WTC11 (cell line): ENCODE results near the gene CCNQ. TPM values are rescaled to one million over a fixed set of nuclear protein-coding genes. Genes with fewer than 3 reads are reported as not detected.

Source experiments
- ATAC-seq: fragments of 200-7000 bp; cut with Tn5 transposase; 2 replicates; pipeline ENCODE4 v1.10.0; 2021; ENCODE audit warnings: mild to moderate bottlenecking, moderate library complexity
- CTCF ChIA-PET: fragments of 300-600 bp; sonication (Branson Sonifier 250); formaldehyde crosslinking; loops from one replicate; lab custom pipeline; 2021; ENCODE audit warnings: antibody characterized with exemption; lab: Charles Lee
- POLR2A ChIA-PET: fragments of 350-600 bp; sonication (Branson Sonifier 250); formaldehyde crosslinking; loops from one replicate; lab custom pipeline; 2021; ENCODE audit warnings: antibody characterized with exemption; lab: Charles Lee
- DNase-seq: peaks from one replicate; pipeline ENCODE4 v3.0.0; 2021; ENCODE audit warnings: low spot score
- H3K27ac Mint-ChIP-seq: 2 replicates; pipeline ENCODE4 v1.8.0; 2021; ENCODE audit warnings: mixed read lengths
- H3K27me3 Mint-ChIP-seq: 2 replicates; pipeline ENCODE4 v1.8.0; 2021; ENCODE audit warnings: low read depth, mild to moderate bottlenecking, moderate library complexity, mixed read lengths
- H3K36me3 Mint-ChIP-seq: 2 replicates; pipeline ENCODE4 v1.8.0; 2021; ENCODE audit warnings: mixed read lengths
- H3K4me1 Mint-ChIP-seq: 2 replicates; pipeline ENCODE4 v1.8.0; 2022; ENCODE audit warnings: mixed read lengths
- H3K4me3 Mint-ChIP-seq: 2 replicates; pipeline ENCODE4 v1.8.0; 2021; ENCODE audit warnings: mild to moderate bottlenecking, moderate library complexity, mixed read lengths
- H3K9me3 Mint-ChIP-seq: 2 replicates; pipeline ENCODE4 v1.8.0; 2021; ENCODE audit warnings: mixed read lengths
- ELF4 ChIP-seq: sonication (generic); formaldehyde crosslinking; IDR thresholded peaks from 2 replicates; pipeline ENCODE4 v1.8.1; 2022; ENCODE audit warnings: low read depth, mild to moderate bottlenecking, moderate library complexity, missing genetic modification reagents
- FOXJ3 ChIP-seq: sonication (generic); formaldehyde crosslinking; IDR thresholded peaks from 2 replicates; pipeline ENCODE4 v1.9.0; 2021; ENCODE audit warnings: missing genetic modification reagents, mild to moderate bottlenecking, borderline replicate concordance
- GABPB1 ChIP-seq: sonication (generic); formaldehyde crosslinking; IDR thresholded peaks from 2 replicates; pipeline ENCODE4 v1.8.1; 2023; ENCODE audit warnings: mild to moderate bottlenecking, missing genetic modification reagents
- HMGA2 ChIP-seq: fragments of 250-450 bp; sonication (Bioruptor Pico); IDR thresholded peaks from 2 replicates; pipeline ENCODE4 v1.4.0; 2021; ENCODE audit warnings: mild to moderate bottlenecking, moderate library complexity
- IRF2 ChIP-seq: sonication (generic); formaldehyde crosslinking; IDR thresholded peaks from 2 replicates; pipeline ENCODE4 v1.8.0; 2022; ENCODE audit warnings: low read depth, missing genetic modification reagents, borderline replicate concordance
- NFYB ChIP-seq: sonication (generic); formaldehyde crosslinking; conservative IDR thresholded peaks from 2 replicates; pipeline ENCODE4 v1.8.0; 2022; ENCODE audit warnings: low read depth, missing genetic modification reagents
- ZNF121 ChIP-seq: sonication (generic); formaldehyde crosslinking; IDR thresholded peaks from 2 replicates; pipeline ENCODE4 v1.8.0; 2023; ENCODE audit warnings: missing genetic modification reagents
- ZNF232 ChIP-seq: sonication (generic); formaldehyde crosslinking; IDR thresholded peaks from 2 replicates; pipeline ENCODE4 v1.8.0; 2022; ENCODE audit warnings: mild to moderate bottlenecking, missing genetic modification reagents
- ZNF423 ChIP-seq: fragments of 250-450 bp; sonication (Bioruptor Pico); IDR thresholded peaks from 2 replicates; pipeline ENCODE4 v2.1.2; 2022; ENCODE audit warnings: mild to moderate bottlenecking, moderate library complexity
- ZNF671 ChIP-seq: fragments of 250-450 bp; sonication (Bioruptor Pico); IDR thresholded peaks from 2 replicates; pipeline ENCODE4 v1.8.0; 2021; ENCODE audit warnings: mild to moderate bottlenecking
- total RNA-seq: library from RNA; stranded (reverse); gene quantifications from 3 replicates; pipeline ENCODE4 v1.2.3, GENCODE V29; 2021
- TF ChIP-seq, protein P1 (sequence below): sonication (generic); formaldehyde crosslinking; IDR thresholded peaks from 2 replicates; pipeline ENCODE4 v1.8.1; 2023; ENCODE audit warnings: mild to moderate bottlenecking, missing genetic modification reagents, moderate library complexity
- TF ChIP-seq, protein P2 (sequence below): sonication (generic); formaldehyde crosslinking; IDR thresholded peaks from 2 replicates; pipeline ENCODE4 v1.8.1; 2023; ENCODE audit warnings: mild to moderate bottlenecking, missing genetic modification reagents
- TF ChIP-seq, protein P3 (sequence below): sonication (generic); formaldehyde crosslinking; IDR thresholded peaks from 2 replicates; pipeline ENCODE4 v1.8.1; 2023; ENCODE audit warnings: mild to moderate bottlenecking, missing genetic modification reagents, moderate library complexity
- TF ChIP-seq, protein P4 (sequence below): sonication (generic); formaldehyde crosslinking; IDR thresholded peaks from 2 replicates; pipeline ENCODE4 v1.8.1; 2023; ENCODE audit warnings: mild to moderate bottlenecking, missing genetic modification reagents
- TF ChIP-seq, protein P5 (sequence below): fragments of 200-600 bp; IDR thresholded peaks from 2 replicates; pipeline ENCODE4 v1.8.0; 2022; ENCODE audit warnings: antibody characterized with exemption
- TF ChIP-seq, protein P6 (sequence below): sonication (generic); formaldehyde crosslinking; IDR thresholded peaks from 2 replicates; pipeline ENCODE4 v1.8.0; 2022; ENCODE audit warnings: mild to moderate bottlenecking, missing genetic modification reagents

CCNQ gene
- total RNA-seq, 1 experiment from 2014 or later: 17.4 TPM

DNA sequence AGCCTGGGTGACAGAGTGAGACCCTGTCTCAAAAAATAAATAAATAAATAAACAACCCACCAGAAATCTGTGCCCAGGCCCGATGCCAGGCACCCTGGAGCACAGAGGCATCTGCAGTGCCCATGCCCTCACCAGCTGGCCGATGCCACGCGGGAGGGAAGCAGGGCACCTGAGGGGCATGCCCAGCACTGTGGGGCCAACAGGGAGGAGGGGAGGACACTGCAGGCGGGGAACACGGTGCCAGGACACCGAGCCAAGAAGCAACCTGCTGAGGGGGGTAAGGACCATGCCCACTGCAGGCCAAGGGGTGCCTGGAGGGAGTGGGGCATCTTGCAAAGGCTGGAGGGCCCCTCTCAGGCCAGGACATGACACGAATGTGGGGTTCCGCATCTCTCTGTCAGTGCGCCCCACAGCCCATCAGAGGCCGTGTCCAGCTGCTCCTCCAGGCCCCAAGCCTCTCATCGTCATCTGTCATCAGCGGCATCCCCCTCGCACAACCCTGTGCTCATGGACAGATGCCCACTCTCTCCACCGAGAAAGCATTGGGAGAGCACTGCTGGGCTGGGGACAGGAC, 34.8 kb upstream of the CCNQ start:
- ATAC-seq (no peak), DNase-seq (no peak)
- H3K27me3 Mint-ChIP-seq: no peaks in the 10 kb centered on the region; the same call in 1 of the 2 replicates
- no peaks in the 10 kb centered on the region for H3K4me1 Mint-ChIP-seq
- ChIA-PET POLR2A (no interaction called here), CTCF (no interaction called here)
- no peak overlapping the region for H3K4me3 Mint-ChIP-seq
- TF ChIP-seq, protein P1, sequence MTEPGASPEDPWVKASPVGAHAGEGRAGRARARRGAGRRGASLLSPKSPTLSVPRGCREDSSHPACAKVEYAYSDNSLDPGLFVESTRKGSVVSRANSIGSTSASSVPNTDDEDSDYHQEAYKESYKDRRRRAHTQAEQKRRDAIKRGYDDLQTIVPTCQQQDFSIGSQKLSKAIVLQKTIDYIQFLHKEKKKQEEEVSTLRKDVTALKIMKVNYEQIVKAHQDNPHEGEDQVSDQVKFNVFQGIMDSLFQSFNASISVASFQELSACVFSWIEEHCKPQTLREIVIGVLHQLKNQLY (CRISPR knock-in tag): no peak
- TF ChIP-seq NFYB (no peak), FOXJ3 (CRISPR knock-in tag) (no peak), ZNF671 (CRISPR knock-in tag) (no peak), ZNF232 (CRISPR knock-in tag) (no peak), GABPB1 (CRISPR knock-in tag) (no peak), ELF4 (CRISPR knock-in tag) (no peak), HMGA2 (no peak)
- TF ChIP-seq, protein P2, sequence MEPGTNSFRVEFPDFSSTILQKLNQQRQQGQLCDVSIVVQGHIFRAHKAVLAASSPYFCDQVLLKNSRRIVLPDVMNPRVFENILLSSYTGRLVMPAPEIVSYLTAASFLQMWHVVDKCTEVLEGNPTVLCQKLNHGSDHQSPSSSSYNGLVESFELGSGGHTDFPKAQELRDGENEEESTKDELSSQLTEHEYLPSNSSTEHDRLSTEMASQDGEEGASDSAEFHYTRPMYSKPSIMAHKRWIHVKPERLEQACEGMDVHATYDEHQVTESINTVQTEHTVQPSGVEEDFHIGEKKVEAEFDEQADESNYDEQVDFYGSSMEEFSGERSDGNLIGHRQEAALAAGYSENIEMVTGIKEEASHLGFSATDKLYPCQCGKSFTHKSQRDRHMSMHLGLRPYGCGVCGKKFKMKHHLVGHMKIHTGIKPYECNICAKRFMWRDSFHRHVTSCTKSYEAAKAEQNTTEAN (CRISPR knock-in tag): no peak
- TF ChIP-seq, protein P3, sequence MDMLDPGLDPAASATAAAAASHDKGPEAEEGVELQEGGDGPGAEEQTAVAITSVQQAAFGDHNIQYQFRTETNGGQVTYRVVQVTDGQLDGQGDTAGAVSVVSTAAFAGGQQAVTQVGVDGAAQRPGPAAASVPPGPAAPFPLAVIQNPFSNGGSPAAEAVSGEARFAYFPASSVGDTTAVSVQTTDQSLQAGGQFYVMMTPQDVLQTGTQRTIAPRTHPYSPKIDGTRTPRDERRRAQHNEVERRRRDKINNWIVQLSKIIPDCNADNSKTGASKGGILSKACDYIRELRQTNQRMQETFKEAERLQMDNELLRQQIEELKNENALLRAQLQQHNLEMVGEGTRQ (CRISPR knock-in tag): no peak
- H3K9me3 Mint-ChIP-seq: peaks cover 4% of the 10 kb centered on the region; the same call in 1 of the 2 replicates
- no peak overlapping the region for H3K27ac Mint-ChIP-seq
- H3K36me3 Mint-ChIP-seq: no peaks in the 10 kb centered on the region

DNA sequence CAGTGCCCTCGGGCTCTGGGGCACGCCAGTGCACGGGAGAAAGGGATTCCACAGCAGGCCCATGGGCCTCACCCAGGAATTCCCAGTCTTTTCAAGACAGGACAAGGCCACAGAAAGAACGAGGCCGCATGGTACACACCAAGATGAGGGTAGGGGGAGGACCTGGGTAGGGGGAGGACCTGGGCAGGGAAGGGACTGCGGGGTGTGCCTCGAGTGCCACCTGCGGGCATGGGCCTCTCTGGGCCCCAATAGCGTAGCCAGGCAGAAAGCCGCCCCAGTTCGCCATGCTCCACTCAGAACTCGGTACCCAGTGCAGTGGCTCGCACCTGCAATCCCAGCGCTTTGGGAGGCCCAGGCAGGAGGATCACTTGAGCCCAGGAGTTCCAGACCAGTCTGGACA, 34.1 kb upstream of the CCNQ start:
- no peaks in the 10 kb centered on the region for H3K36me3 Mint-ChIP-seq
- no peaks in the 10 kb centered on the region; the same call in 1 of the 2 replicates for H3K27me3 Mint-ChIP-seq
- DNase-seq (no peak), ATAC-seq (no peak)
- no peaks in the 10 kb centered on the region for H3K4me1 Mint-ChIP-seq
- H3K27ac Mint-ChIP-seq: no peak overlapping the region
- TF ChIP-seq, protein P4, sequence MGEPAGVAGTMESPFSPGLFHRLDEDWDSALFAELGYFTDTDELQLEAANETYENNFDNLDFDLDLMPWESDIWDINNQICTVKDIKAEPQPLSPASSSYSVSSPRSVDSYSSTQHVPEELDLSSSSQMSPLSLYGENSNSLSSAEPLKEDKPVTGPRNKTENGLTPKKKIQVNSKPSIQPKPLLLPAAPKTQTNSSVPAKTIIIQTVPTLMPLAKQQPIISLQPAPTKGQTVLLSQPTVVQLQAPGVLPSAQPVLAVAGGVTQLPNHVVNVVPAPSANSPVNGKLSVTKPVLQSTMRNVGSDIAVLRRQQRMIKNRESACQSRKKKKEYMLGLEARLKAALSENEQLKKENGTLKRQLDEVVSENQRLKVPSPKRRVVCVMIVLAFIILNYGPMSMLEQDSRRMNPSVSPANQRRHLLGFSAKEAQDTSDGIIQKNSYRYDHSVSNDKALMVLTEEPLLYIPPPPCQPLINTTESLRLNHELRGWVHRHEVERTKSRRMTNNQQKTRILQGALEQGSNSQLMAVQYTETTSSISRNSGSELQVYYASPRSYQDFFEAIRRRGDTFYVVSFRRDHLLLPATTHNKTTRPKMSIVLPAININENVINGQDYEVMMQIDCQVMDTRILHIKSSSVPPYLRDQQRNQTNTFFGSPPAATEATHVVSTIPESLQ: no peak
- TF ChIP-seq, protein P5, sequence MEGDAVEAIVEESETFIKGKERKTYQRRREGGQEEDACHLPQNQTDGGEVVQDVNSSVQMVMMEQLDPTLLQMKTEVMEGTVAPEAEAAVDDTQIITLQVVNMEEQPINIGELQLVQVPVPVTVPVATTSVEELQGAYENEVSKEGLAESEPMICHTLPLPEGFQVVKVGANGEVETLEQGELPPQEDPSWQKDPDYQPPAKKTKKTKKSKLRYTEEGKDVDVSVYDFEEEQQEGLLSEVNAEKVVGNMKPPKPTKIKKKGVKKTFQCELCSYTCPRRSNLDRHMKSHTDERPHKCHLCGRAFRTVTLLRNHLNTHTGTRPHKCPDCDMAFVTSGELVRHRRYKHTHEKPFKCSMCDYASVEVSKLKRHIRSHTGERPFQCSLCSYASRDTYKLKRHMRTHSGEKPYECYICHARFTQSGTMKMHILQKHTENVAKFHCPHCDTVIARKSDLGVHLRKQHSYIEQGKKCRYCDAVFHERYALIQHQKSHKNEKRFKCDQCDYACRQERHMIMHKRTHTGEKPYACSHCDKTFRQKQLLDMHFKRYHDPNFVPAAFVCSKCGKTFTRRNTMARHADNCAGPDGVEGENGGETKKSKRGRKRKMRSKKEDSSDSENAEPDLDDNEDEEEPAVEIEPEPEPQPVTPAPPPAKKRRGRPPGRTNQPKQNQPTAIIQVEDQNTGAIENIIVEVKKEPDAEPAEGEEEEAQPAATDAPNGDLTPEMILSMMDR: no peak
- TF ChIP-seq IRF2 (CRISPR knock-in tag) (no peak), NFYB (no peak), ZNF423 (CRISPR knock-in tag) (no peak), ZNF121 (no peak)
- TF ChIP-seq, protein P6, sequence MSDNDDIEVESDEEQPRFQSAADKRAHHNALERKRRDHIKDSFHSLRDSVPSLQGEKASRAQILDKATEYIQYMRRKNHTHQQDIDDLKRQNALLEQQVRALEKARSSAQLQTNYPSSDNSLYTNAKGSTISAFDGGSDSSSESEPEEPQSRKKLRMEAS: no peak
- TF ChIP-seq, protein P2 (CRISPR knock-in tag): no peak
- TF ChIP-seq, all 79 proteins: peak for 0
- H3K9me3 Mint-ChIP-seq: peaks cover 4% of the 10 kb centered on the region; the same call in 1 of the 2 replicates
- POLR2A ChIA-PET: no interaction called here
- CTCF ChIA-PET: no interaction called here
- no peak overlapping the region for H3K4me3 Mint-ChIP-seq
